ENCODE results near the gene PCDHGB1. TPM values are rescaled to one million over a fixed set of nuclear protein-coding genes. Genes with fewer than 3 reads are reported as not detected.

PCDHGB1 gene
- total RNA-seq, 2 donors from 2014 or later: 0.19 TPM; not detected in 1

GRCh38 chr5:141355641-141356040, 5.7 kb downstream of the PCDHGB1 start:
- Mint-ChIP-seq H3K36me3 (ENCODE audit: insufficient read depth in 2 of 2) (peaks cover 12 to 16% of the 10 kb centered on the region in 2 donors), H3K4me1 (ENCODE audit: low read depth) (peaks cover 6% of the 10 kb centered on the region), H3K4me3 (peak overlapping the region in 1 of 2 donors; percentile 65), H3K27ac (no peak overlapping the region), H3K9me3 (peaks cover 8% of the 10 kb centered on the region in 2 donors), H3K27me3 (ENCODE audit: low read depth) (peaks cover 81% of the 10 kb centered on the region)
- DNase-seq: no peak
- ATAC-seq (replicated peaks in 1 of 2): no peak

- DNase-seq (no peak), ATAC-seq (replicated peaks in 1 of 2) (no peak)
- Mint-ChIP-seq H3K36me3 (ENCODE audit: insufficient read depth in 2 of 2) (peaks cover 17 to 21% of the 10 kb centered on the region in 2 donors), H3K27ac (no peak overlapping the region), H3K9me3 (peaks cover 8 to 11% of the 10 kb centered on the region in 2 donors), H3K27me3 (ENCODE audit: low read depth) (peaks cover 82% of the 10 kb centered on the region), H3K4me1 (ENCODE audit: low read depth) (peaks cover 6% of the 10 kb centered on the region), H3K4me3 (no peak overlapping the region)
Measured at GRCh38 chr5:141356133-141356532, 6.2 kb downstream of the PCDHGB1 start.

- Mint-ChIP-seq H3K36me3 (ENCODE audit: insufficient read depth in 2 of 2) (peaks cover 22 to 24% of the 10 kb centered on the region in 2 donors), H3K27me3 (ENCODE audit: low read depth) (peaks cover 89% of the 10 kb centered on the region), H3K9me3 (peaks cover 8 to 12% of the 10 kb centered on the region in 2 donors), H3K27ac (no peak overlapping the region), H3K4me3 (no peak overlapping the region), H3K4me1 (ENCODE audit: low read depth) (peaks cover 6% of the 10 kb centered on the region)
- DNase-seq (no peak), ATAC-seq (replicated peaks in 1 of 2) (no peak)
Measured at GRCh38 chr5:141356950-141357349, 7.1 kb downstream of the PCDHGB1 start.

GRCh38 chr5:141359790-141360426, 10.0 kb downstream of the PCDHGB1 start, which contains the start of gene PCDHGB2:
Gene PCDHGB2 (plus strand): TSS chr5:141359994. CDS start chr5:141360136, 142 bp downstream.
- ATAC-seq (replicated peaks in 1 of 2) (peak; percentile 37 to 42), DNase-seq (no peak)
- peaks cover 92% of the 10 kb centered on the region for H3K27me3 Mint-ChIP-seq (ENCODE audit: low read depth)
- peak within 1 kb of the TSS; percentile 80 to 81 for H3K4me3 Mint-ChIP-seq
- peaks cover 6% of the 10 kb centered on the region for H3K4me1 Mint-ChIP-seq (ENCODE audit: low read depth)
- peak within 1 kb of the TSS; percentile 30 for H3K27ac Mint-ChIP-seq
- peaks cover 30 to 33% of the 10 kb centered on the region in 2 donors for H3K36me3 Mint-ChIP-seq (ENCODE audit: insufficient read depth in 2 of 2)
- peaks cover 8 to 9% of the 10 kb centered on the region in 2 donors for H3K9me3 Mint-ChIP-seq

GRCh38 chr5:141360685-141361084, 10.8 kb downstream of the PCDHGB1 start:
- DNase-seq (no peak), ATAC-seq (replicated peaks in 1 of 2) (no peak)
- Mint-ChIP-seq H3K4me1 (ENCODE audit: low read depth) (peaks cover 9% of the 10 kb centered on the region), H3K27me3 (ENCODE audit: low read depth) (peaks cover 92% of the 10 kb centered on the region), H3K9me3 (peaks cover 9 to 15% of the 10 kb centered on the region in 2 donors), H3K27ac (no peak overlapping the region), H3K36me3 (ENCODE audit: insufficient read depth in 2 of 2) (peaks cover 34 to 39% of the 10 kb centered on the region in 2 donors), H3K4me3 (peak overlapping the region in 1 of 2 donors; percentile 17)

GRCh38 chr5:141362719-141363118, 12.8 kb downstream of the PCDHGB1 start:
- peaks cover 86% of the 10 kb centered on the region for H3K27me3 Mint-ChIP-seq (ENCODE audit: low read depth)
- peaks cover 9 to 15% of the 10 kb centered on the region in 2 donors for H3K9me3 Mint-ChIP-seq
- H3K4me1 Mint-ChIP-seq (ENCODE audit: low read depth): peaks cover 9% of the 10 kb centered on the region
- ATAC-seq (replicated peaks in 1 of 2) (no peak), DNase-seq (no peak)
- no peak overlapping the region for H3K4me3 Mint-ChIP-seq
- peak overlapping the region; percentile 11 for H3K27ac Mint-ChIP-seq
- peaks cover 33 to 46% of the 10 kb centered on the region in 2 donors for H3K36me3 Mint-ChIP-seq (ENCODE audit: insufficient read depth in 2 of 2)

GRCh38 chr5:141363952-141364660, 14.2 kb downstream of the PCDHGB1 start, which contains the start of gene PCDHGA5:
Gene PCDHGA5 (plus strand): TSS chr5:141364162. CDS start chr5:141364331, 169 bp downstream.
- Mint-ChIP-seq H3K4me1 (ENCODE audit: low read depth) (peaks cover 9% of the 10 kb centered on the region), H3K4me3 (no peak within 1 kb of the TSS), H3K27ac (peak within 1 kb of the TSS; percentile 83), H3K36me3 (ENCODE audit: insufficient read depth in 2 of 2) (peaks cover 33 to 44% of the 10 kb centered on the region in 2 donors), H3K9me3 (peaks cover 9 to 14% of the 10 kb centered on the region in 2 donors), H3K27me3 (ENCODE audit: low read depth) (peaks cover 89% of the 10 kb centered on the region)
- DNase-seq (no peak), ATAC-seq (replicated peaks in 1 of 2) (no peak)

- Mint-ChIP-seq H3K36me3 (ENCODE audit: insufficient read depth in 2 of 2) (peaks cover 25 to 37% of the 10 kb centered on the region in 2 donors), H3K4me3 (no peak overlapping the region), H3K9me3 (peaks cover 9 to 12% of the 10 kb centered on the region in 2 donors), H3K4me1 (ENCODE audit: low read depth) (peaks cover 15% of the 10 kb centered on the region), H3K27me3 (ENCODE audit: low read depth) (peaks cover 89% of the 10 kb centered on the region), H3K27ac (no peak overlapping the region)
- no peak for DNase-seq
- no peak for ATAC-seq (replicated peaks in 1 of 2)
Measured at GRCh38 chr5:141366016-141366896, 16.4 kb downstream of the PCDHGB1 start.

GRCh38 chr5:141369994-141370848, 20.3 kb downstream of the PCDHGB1 start, which contains the start of gene PCDHGB3:
Gene PCDHGB3 (plus strand): TSS chr5:141370242. CDS start chr5:141370395, 153 bp downstream.
- Mint-ChIP-seq H3K36me3 (ENCODE audit: insufficient read depth in 2 of 2) (peaks cover 15 to 33% of the 10 kb centered on the region in 2 donors), H3K27ac (peak within 1 kb of the TSS; percentile 5), H3K4me1 (ENCODE audit: low read depth) (peaks cover 13% of the 10 kb centered on the region), H3K4me3 (peak within 1 kb of the TSS; percentile 83 to 92), H3K27me3 (ENCODE audit: low read depth) (peaks cover 90% of the 10 kb centered on the region), H3K9me3 (peaks cover 2 to 13% of the 10 kb centered on the region in 2 donors)
- DNase-seq (peak; percentile 41 to 46), ATAC-seq (replicated peaks in 1 of 2) (peak; percentile 63 to 81)

GRCh38 chr5:141371572-141372475, 21.9 kb downstream of the PCDHGB1 start:
- H3K36me3 Mint-ChIP-seq (ENCODE audit: insufficient read depth in 2 of 2): peaks cover 13 to 32% of the 10 kb centered on the region in 2 donors
- no peak overlapping the region for H3K27ac Mint-ChIP-seq
- H3K27me3 Mint-ChIP-seq (ENCODE audit: low read depth): peaks cover 80% of the 10 kb centered on the region
- no peak overlapping the region for H3K4me3 Mint-ChIP-seq
- no peak for ATAC-seq (replicated peaks in 1 of 2)
- peaks cover 7 to 10% of the 10 kb centered on the region in 2 donors for H3K9me3 Mint-ChIP-seq
- DNase-seq: no peak
- peaks cover 12% of the 10 kb centered on the region for H3K4me1 Mint-ChIP-seq (ENCODE audit: low read depth)

- peak within 1 kb of the TSS in 1 of 2 donors; percentile 56 for H3K4me3 Mint-ChIP-seq
- no peak for ATAC-seq (replicated peaks in 1 of 2)
- peaks cover 7 to 10% of the 10 kb centered on the region in 2 donors for H3K9me3 Mint-ChIP-seq
- DNase-seq: no peak
- H3K4me1 Mint-ChIP-seq (ENCODE audit: low read depth): peaks cover 12% of the 10 kb centered on the region
- H3K27me3 Mint-ChIP-seq (ENCODE audit: low read depth): peaks cover 76% of the 10 kb centered on the region
- H3K36me3 Mint-ChIP-seq (ENCODE audit: insufficient read depth in 2 of 2): peaks cover 13 to 29% of the 10 kb centered on the region in 2 donors
- no peak within 1 kb of the TSS for H3K27ac Mint-ChIP-seq
Measured at GRCh38 chr5:141373673-141374317, 23.9 kb downstream of the PCDHGB1 start, which contains the start of gene PCDHGA6. Gene PCDHGA6 (plus strand): TSS chr5:141373891. CDS start chr5:141374084, 193 bp downstream.
